Osteocyte (in vitro differentiated cells): ENCODE results near the gene CLEC1A. TPM values are rescaled to one million over a fixed set of nuclear protein-coding genes. Genes with fewer than 3 reads are reported as not detected.

ENCODE experiments used
- DNase-seq: peaks from one replicate; pipeline ENCODE4 v3.0.0; 2021; ENCODE audit warnings: mixed read lengths; ENCODE audit not compliant: unreplicated experiment; ENCODE audit errors: extremely low spot score
- H3K27ac Mint-ChIP-seq: one replicate; pipeline ENCODE4 v1.8.0; 2021; ENCODE audit warnings: mild to moderate bottlenecking, mixed read lengths; ENCODE audit not compliant: unreplicated experiment
- H3K27me3 Mint-ChIP-seq: one replicate; pipeline ENCODE4 v1.8.0; 2021; ENCODE audit warnings: mixed read lengths; ENCODE audit not compliant: unreplicated experiment
- H3K36me3 Mint-ChIP-seq: one replicate; pipeline ENCODE4 v1.8.0; 2021; ENCODE audit warnings: mixed read lengths; ENCODE audit not compliant: unreplicated experiment
- H3K4me1 Mint-ChIP-seq: one replicate; pipeline ENCODE4 v1.8.0; 2021; ENCODE audit warnings: mixed read lengths; ENCODE audit not compliant: unreplicated experiment
- H3K4me3 Mint-ChIP-seq: one replicate; pipeline ENCODE4 v1.8.0; 2021; ENCODE audit warnings: mild to moderate bottlenecking, moderate library complexity, mixed read lengths; ENCODE audit not compliant: unreplicated experiment
- H3K9me3 Mint-ChIP-seq: one replicate; pipeline ENCODE4 v1.8.0; 2021; ENCODE audit warnings: mixed read lengths; ENCODE audit not compliant: unreplicated experiment
- CTCF ChIP-seq: fragments of 200-600 bp; sonication (generic); IDR thresholded peaks from 2 replicates; pipeline ENCODE4 v1.5.0; 2021; ENCODE audit warnings: antibody characterized with exemption, mild to moderate bottlenecking, moderate library complexity
- total RNA-seq: library from RNA; stranded (reverse); gene quantifications from 2 replicates; pipeline ENCODE4 v1.2.1, GENCODE V29; 2021

CLEC1A gene
- total RNA-seq, 1 donor from 2014 or later, result not detected

GRCh38 chr12:10126413-10126812, 27.6 kb upstream of the CLEC1A start:
- Mint-ChIP-seq H3K4me3 (no peak overlapping the region), H3K27ac (no peak overlapping the region), H3K36me3 (no peaks in the 10 kb centered on the region), H3K9me3 (no peaks in the 10 kb centered on the region), H3K4me1 (no peaks in the 10 kb centered on the region), H3K27me3 (peaks cover 29% of the 10 kb centered on the region)
- no peak for DNase-seq
- TF ChIP-seq CTCF, result no peak

GRCh38 chr12:10122689-10123088, 23.9 kb upstream of the CLEC1A start:
- H3K4me1 Mint-ChIP-seq, result no peaks in the 10 kb centered on the region
- no peaks in the 10 kb centered on the region for H3K9me3 Mint-ChIP-seq
- H3K27ac Mint-ChIP-seq, result no peak overlapping the region
- no peak for DNase-seq
- H3K4me3 Mint-ChIP-seq, result no peak overlapping the region
- no peaks in the 10 kb centered on the region for H3K36me3 Mint-ChIP-seq
- peaks cover 12% of the 10 kb centered on the region for H3K27me3 Mint-ChIP-seq
- no peak for TF ChIP-seq CTCF

- no peak for TF ChIP-seq CTCF
- Mint-ChIP-seq H3K27me3 (peaks cover 5% of the 10 kb centered on the region), H3K27ac (no peak overlapping the region), H3K4me1 (no peaks in the 10 kb centered on the region), H3K4me3 (no peak overlapping the region), H3K36me3 (no peaks in the 10 kb centered on the region), H3K9me3 (no peaks in the 10 kb centered on the region)
- DNase-seq, result no peak
Observed at GRCh38 chr12:10121278-10121677, 22.5 kb upstream of the CLEC1A start.

- Mint-ChIP-seq H3K27ac (no peak overlapping the region), H3K27me3 (peaks cover 2% of the 10 kb centered on the region), H3K4me1 (no peaks in the 10 kb centered on the region), H3K36me3 (no peaks in the 10 kb centered on the region), H3K9me3 (no peaks in the 10 kb centered on the region), H3K4me3 (no peak overlapping the region)
- TF ChIP-seq CTCF, result no peak
- DNase-seq, result no peak
Observed at GRCh38 chr12:10119066-10119465, 20.3 kb upstream of the CLEC1A start.

GRCh38 chr12:10115890-10116289, 17.1 kb upstream of the CLEC1A start:
- H3K4me1 Mint-ChIP-seq, result peaks cover 2% of the 10 kb centered on the region
- H3K36me3 Mint-ChIP-seq, result no peaks in the 10 kb centered on the region
- H3K9me3 Mint-ChIP-seq, result no peaks in the 10 kb centered on the region
- no peak overlapping the region for H3K27ac Mint-ChIP-seq
- TF ChIP-seq CTCF, result no peak
- no peak overlapping the region for H3K4me3 Mint-ChIP-seq
- DNase-seq, result no peak
- peaks cover 2% of the 10 kb centered on the region for H3K27me3 Mint-ChIP-seq
